ENCODE results near the gene CLIC4.

DNA sequence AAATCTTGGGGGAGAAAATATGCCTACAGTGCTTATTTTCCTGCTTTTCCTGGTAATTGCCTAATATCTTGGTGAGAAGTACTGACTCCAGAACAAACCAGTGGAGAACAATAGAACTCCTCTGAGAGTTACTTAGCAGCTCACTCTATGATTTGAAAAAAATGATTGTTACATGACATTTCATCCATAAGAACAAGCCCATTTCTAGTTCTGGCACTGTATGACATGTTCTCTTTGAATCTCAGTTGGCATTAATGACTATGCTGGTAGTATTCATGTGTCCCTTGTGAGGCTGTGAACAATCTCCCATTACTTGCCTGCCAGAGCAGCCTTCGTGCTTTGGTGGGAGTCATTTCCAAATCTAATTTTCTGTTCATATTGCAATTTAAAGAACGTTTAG, 58.0 kb downstream of the CLIC4 start:
- TF ChIP-seq, protein P1, sequence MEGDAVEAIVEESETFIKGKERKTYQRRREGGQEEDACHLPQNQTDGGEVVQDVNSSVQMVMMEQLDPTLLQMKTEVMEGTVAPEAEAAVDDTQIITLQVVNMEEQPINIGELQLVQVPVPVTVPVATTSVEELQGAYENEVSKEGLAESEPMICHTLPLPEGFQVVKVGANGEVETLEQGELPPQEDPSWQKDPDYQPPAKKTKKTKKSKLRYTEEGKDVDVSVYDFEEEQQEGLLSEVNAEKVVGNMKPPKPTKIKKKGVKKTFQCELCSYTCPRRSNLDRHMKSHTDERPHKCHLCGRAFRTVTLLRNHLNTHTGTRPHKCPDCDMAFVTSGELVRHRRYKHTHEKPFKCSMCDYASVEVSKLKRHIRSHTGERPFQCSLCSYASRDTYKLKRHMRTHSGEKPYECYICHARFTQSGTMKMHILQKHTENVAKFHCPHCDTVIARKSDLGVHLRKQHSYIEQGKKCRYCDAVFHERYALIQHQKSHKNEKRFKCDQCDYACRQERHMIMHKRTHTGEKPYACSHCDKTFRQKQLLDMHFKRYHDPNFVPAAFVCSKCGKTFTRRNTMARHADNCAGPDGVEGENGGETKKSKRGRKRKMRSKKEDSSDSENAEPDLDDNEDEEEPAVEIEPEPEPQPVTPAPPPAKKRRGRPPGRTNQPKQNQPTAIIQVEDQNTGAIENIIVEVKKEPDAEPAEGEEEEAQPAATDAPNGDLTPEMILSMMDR (IDR thresholded peaks at IDR 0.05; ENCODE audit: insufficient read depth, low read depth, low read length), result no peak
- no peak for TF ChIP-seq EZH2 (IDR thresholded peaks at IDR 0.05; ENCODE audit: insufficient read depth, low read length)

All from astrocyte (in vitro differentiated cells and primary cell).